Thymus (tissue), 11 donors: ENCODE measurements around the gene P4HA3. TPM values are rescaled to one million over a fixed set of nuclear protein-coding genes. Genes with fewer than 3 reads are reported as not detected.

Source experiments
- DNase-seq, 9 donors: peaks; one replicate each; pipeline ENCODE4 v3.0.0-alpha.2; 2013; ENCODE audit warnings: low spot score in 9 of 9, low read depth in 6 of 9, missing footprints in 1 of 9
- H3K27ac ChIP-seq, 2 donors: one replicate each; pipeline ENCODE4 v1.5.1; 2013; ENCODE audit warnings: control low read depth in 1 of 2, low read depth in 1 of 2, low read length in 1 of 2, mild to moderate bottlenecking in 1 of 2, moderate library complexity in 1 of 2
- H3K27me3 ChIP-seq, 2 donors: one replicate each; pipeline ENCODE4 v1.5.1; 2013; ENCODE audit warnings: low read length in 1 of 2; ENCODE audit not compliant: control insufficient read depth in 2 of 2, insufficient read depth in 1 of 2
- H3K36me3 ChIP-seq, 2 donors: one replicate each; pipeline ENCODE4 v1.5.1; 2013; ENCODE audit warnings: low read length in 1 of 2, mild to moderate bottlenecking in 1 of 2, moderate library complexity in 1 of 2; ENCODE audit not compliant: control insufficient read depth in 2 of 2, insufficient read depth in 2 of 2
- H3K4me1 ChIP-seq, 2 donors: one replicate each; pipeline ENCODE4 v1.5.1; 2013; ENCODE audit warnings: low read length in 2 of 2; ENCODE audit not compliant: control insufficient read depth in 2 of 2, insufficient read depth in 2 of 2
- H3K4me3 ChIP-seq, 2 donors: one replicate each; pipeline ENCODE4 v1.5.1; 2013; ENCODE audit warnings: low read length in 2 of 2, control low read depth in 1 of 2, mild to moderate bottlenecking in 1 of 2
- H3K9me3 ChIP-seq, 2 donors: one replicate each; pipeline ENCODE4 v1.5.1; 2013; ENCODE audit warnings: low read length in 1 of 2, mild to moderate bottlenecking in 1 of 2; ENCODE audit not compliant: control insufficient read depth in 2 of 2, insufficient read depth in 1 of 2
- WGBS: extraction: QIAGEN DNeasy Blood & Tissue Kit; methylation state at CpG from one replicate; pipeline ENCODE4 v1.1.7; 2013; 5-methylcytosine and 5-hydroxymethylcytosine counted together
- polyA plus RNA-seq: library from polyadenylated mRNA; stranded (reverse); fragments of 200-250 nt; gene quantifications from one replicate; pipeline ENCODE4 v1.2.3, GENCODE V29; 2013
- total RNA-seq: library from RNA; stranded (reverse); fragments of 120-200 nt; gene quantifications from one replicate; pipeline ENCODE4 v1.2.4, GENCODE V29; 2013
- donor health status: healthy.

Gene P4HA3
- total and polyA plus RNA-seq, 2 donors, result 0.09 to 0.18 TPM

DNA sequence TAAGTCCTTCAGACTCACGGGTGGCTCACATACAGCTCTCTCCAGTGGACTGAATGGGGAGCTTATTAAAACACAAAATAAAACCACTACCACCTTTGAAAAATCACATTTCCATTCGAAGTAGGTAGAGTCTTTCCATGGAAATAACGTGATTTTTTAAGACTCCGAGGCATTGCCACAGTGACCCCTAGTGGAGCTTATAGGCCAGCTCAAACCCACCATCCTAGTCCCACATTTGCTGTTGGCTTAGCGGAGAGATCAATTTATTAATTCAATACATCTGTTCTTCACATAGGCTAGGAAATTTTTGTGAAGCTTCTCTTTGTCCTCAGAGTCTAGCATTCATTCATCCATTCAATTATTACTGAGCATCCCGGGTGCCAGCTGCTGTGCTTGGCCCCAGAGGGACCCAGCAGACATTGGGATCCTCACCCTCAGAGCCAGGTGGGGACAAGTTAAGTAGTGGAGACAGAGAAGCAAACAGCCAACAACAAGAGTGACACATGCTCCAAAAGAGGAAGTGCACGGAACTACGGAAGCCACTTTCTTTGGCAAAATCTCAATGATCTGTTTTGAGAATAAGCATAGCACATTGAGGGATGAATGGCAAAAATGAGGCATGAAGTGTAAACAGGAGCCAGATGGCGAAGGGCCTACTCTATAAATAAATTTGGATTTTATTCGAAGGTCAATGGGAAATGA is 10.2 kb upstream of the P4HA3 start:
- Histone ChIP-seq H3K4me3 (no peak overlapping the region), H3K4me1 (no peaks in the 10 kb centered on the region), H3K36me3 (no peaks in the 10 kb centered on the region), H3K27me3 (no peaks in the 10 kb centered on the region), H3K9me3 (peaks cover 0 to 5% of the 10 kb centered on the region in 2 donors), H3K27ac (no peak overlapping the region)
- WGBS, result 47% methylated on average over 10 of the region's 10 CpGs
- DNase-seq, result peak in 6 of 9 donors; percentile 8 to 54 (median 34)

DNA sequence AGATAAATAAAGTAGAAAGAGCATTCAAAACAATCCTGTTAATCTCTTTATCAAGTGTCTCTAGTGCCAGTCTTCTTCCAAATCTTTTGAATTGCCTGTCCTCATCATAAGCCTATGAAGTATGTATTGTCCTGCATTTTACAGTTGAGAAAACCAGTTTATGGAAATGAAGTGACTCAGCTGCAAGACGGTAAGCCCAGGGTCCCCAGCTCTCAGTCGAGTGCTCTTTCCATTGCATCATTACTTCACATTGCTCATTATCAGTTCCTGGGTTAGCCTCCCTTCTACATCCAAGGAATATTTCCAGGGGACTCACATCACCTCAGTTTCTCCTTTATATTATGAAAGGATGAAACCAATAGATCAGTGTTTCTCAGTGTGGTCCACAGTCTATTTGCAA is 9.1 kb upstream of the P4HA3 start:
- H3K27me3 ChIP-seq, result no peaks in the 10 kb centered on the region
- H3K9me3 ChIP-seq, result peaks cover 0 to 5% of the 10 kb centered on the region in 2 donors
- H3K4me3 ChIP-seq, result no peak overlapping the region
- H3K36me3 ChIP-seq, result no peaks in the 10 kb centered on the region
- no peak for DNase-seq
- 93% methylated on average over 2 of the region's 2 CpGs for WGBS
- no peak overlapping the region for H3K27ac ChIP-seq
- H3K4me1 ChIP-seq, result no peaks in the 10 kb centered on the region

DNA sequence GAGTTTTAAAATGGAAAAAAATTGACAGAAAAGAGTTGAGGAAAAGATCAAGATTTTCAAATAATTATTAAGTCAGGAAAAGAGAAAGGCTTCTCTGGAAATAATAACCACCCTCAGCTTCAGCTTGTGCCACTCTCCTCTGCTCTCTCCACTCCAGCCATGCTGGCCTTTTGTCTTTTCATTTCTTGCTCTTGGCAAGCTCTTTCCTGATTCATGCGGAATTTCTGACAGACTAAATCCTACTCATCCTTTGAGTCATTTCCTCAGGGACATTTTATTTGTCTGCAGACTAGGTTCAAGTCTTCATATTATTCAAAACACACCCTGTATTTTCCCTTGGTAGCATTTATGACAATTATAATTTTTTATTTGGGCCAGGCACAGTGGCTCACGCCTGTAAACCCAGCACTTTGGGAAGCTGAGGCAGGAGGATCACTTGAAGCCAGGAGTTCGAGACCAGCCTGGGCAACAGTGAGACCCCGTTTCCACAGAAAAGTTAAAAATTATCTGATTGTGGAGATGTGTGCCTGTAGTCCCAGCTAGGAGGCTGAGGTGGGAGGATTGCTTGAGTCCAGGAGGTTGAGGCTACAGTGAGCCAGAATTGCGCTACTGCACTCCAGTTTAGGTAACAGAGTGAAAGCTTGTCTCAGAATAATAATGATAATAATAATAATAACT is 7.8 kb upstream of the P4HA3 start:
- no peak for DNase-seq
- no peak overlapping the region for H3K27ac ChIP-seq
- H3K4me3 ChIP-seq, result no peak overlapping the region
- no peaks in the 10 kb centered on the region for H3K4me1 ChIP-seq
- WGBS, result 96% methylated on average over 5 of the region's 5 CpGs
- H3K9me3 ChIP-seq, result peaks cover 0 to 5% of the 10 kb centered on the region in 2 donors
- H3K36me3 ChIP-seq, result no peaks in the 10 kb centered on the region
- H3K27me3 ChIP-seq, result no peaks in the 10 kb centered on the region

DNA sequence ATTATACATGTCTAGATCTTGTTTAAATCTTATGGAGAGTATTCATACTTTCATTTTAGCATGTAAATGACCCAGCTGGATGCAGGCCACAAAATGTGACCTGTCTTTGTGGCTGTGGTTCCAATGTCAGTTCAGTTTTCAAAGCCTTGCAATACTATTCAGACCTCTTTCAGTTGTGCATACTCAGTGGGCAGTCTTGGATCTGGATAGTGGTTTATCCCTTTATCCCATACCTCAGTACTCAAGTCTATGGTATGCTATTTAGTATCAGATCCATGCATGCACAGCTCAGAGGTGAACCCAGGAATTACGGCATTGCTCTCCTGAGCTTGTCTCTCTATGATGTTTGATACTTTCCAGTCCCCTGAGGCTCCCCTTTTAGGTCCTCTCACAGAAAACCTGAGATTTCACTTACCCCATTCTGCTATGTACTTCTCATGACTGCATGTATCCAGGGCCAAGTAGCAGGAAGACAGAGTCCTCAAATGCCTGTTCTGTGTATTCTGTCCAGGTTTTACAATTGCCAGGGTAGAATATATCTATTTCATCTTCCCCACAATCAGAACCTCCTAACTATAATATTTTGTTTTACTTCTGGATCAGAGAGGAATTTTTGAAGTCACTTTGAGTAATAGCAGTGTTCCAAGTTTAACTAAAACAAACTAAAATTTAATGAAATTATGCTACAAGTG is 6.9 kb upstream of the P4HA3 start:
- H3K27ac ChIP-seq, result no peak overlapping the region
- H3K36me3 ChIP-seq, result no peaks in the 10 kb centered on the region
- WGBS, result 100% methylated on average over 1 of the region's 1 CpG
- no peak overlapping the region for H3K4me3 ChIP-seq
- H3K27me3 ChIP-seq, result no peaks in the 10 kb centered on the region
- peaks cover 0 to 5% of the 10 kb centered on the region in 2 donors for H3K9me3 ChIP-seq
- H3K4me1 ChIP-seq, result no peaks in the 10 kb centered on the region
- DNase-seq, result no peak

DNA sequence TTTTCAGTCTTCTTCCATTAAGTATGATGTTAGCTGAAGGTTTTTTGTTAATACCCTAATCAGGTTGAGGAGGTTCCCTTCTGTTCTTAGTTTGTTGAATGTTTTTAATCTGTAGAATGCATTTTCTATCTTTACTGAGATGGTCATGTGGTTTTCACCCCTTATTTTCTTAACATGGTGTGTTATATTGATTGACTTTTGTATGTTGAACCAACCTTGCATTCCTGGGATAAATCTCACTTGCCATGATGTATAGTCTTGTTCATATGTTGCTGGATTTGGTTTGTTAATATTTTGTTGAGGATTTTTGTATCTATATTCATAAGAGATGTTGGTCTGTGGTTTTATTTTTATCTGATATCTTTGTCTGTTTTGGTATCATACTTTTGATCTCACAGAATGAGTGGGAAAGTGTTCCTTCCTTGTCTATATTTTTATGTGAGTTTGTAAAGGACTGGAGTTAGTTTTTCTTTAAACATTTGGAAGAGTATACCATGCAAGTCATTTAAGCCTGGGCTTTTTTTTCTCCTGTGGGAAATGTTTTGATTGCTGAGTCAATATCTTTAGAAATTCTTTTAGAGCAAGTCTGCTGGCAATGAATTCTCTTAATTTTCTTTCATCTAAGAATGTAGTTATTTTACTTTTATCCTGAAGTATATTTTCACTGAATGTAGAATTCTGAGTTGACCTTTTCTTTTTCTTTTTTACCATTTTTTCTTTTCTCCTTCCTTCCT is 5.5 kb upstream of the P4HA3 start:
- H3K27ac ChIP-seq, result no peak overlapping the region
- peaks cover 0 to 5% of the 10 kb centered on the region in 2 donors for H3K9me3 ChIP-seq
- H3K36me3 ChIP-seq, result no peaks in the 10 kb centered on the region
- no peak for DNase-seq
- H3K4me1 ChIP-seq, result no peaks in the 10 kb centered on the region
- H3K27me3 ChIP-seq, result peaks cover under 1 to 4% of the 10 kb centered on the region in 2 donors
- no peak overlapping the region for H3K4me3 ChIP-seq

DNA sequence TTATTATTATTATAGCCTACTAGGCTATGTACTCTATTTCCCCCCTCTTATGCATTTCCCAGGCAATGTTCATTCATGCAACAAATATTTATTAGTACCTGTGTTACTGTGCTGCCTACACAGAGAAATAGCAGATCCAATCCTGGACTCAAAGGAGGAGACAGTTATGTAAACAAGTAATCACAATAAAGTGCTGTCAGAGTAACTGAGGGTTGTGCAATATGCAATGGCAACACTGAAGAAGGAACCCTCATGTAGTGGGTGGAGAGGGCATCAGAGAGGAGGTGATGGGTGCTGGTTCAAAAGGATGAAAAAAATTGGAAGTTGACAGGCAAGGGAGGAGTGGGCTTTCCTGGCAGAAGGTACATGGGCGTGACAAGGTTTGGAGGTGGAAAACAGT is 886 bp upstream of the P4HA3 start:
- H3K27ac ChIP-seq, result no peak overlapping the region
- 96% methylated on average over 1 of the region's 1 CpG for WGBS
- H3K4me1 ChIP-seq, result peaks cover 3 to 9% of the 10 kb centered on the region in 2 donors
- peaks cover 0 to 5% of the 10 kb centered on the region in 2 donors for H3K9me3 ChIP-seq
- no peak overlapping the region for H3K4me3 ChIP-seq
- no peaks in the 10 kb centered on the region for H3K36me3 ChIP-seq
- H3K27me3 ChIP-seq, result peaks cover 4 to 22% of the 10 kb centered on the region in 2 donors
- DNase-seq, result no peak

DNA sequence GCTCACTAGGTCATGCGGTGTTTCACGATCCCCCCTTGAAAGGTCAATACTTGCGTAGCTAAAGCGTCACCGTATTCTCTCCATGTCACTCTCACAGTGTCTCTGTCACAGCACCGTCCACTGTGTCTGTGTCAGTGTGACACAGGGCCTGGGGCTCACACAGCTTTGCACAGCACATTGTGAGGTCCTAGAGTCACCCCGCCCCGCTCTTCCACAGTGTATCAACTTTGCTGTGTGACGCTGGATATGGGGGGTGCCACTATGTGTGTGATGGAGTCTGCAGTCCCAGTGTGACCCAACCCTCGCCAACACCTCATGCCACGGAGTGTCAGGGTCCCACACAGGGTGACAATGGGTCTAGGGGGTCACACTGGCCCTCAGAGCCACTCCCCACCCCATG is 583 bp downstream of the P4HA3 start:
- Histone ChIP-seq H3K4me1 (peaks cover 3 to 14% of the 10 kb centered on the region in 2 donors), H3K9me3 (peaks cover 0 to 4% of the 10 kb centered on the region in 2 donors), H3K27me3 (peaks cover 4 to 22% of the 10 kb centered on the region in 2 donors), H3K36me3 (no peaks in the 10 kb centered on the region), H3K4me3 (peak overlapping the region in 1 of 2 donors; percentile 16), H3K27ac (no peak overlapping the region)
- WGBS, result 81% methylated on average over 11 of the region's 11 CpGs
- no peak for DNase-seq

DNA sequence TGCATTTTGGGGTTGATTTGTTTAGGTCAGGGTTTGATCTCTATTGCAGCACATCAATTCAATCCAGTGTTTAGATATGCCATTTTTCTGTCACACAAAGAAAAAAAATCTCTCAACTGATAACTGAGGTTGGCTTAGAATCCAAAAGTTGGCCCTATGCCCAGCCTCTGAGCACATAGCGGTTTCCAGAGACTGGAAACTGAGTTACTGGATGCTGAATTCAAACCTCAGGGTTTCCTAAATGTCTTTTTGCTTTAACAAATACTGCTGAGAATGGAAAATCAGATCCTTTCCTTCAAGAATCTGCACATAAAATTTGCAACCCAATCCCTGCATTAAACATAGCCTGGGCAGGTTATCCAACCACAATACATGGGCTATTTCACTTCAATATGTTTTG is 4.0 kb downstream of the P4HA3 start:
- H3K36me3 ChIP-seq, result no peaks in the 10 kb centered on the region
- H3K4me1 ChIP-seq, result peaks cover 3 to 14% of the 10 kb centered on the region in 2 donors
- no peak overlapping the region for H3K4me3 ChIP-seq
- no peak overlapping the region for H3K27ac ChIP-seq
- peaks cover 0 to 4% of the 10 kb centered on the region in 2 donors for H3K9me3 ChIP-seq
- no peak for DNase-seq
- 64% methylated on average over 1 of the region's 1 CpG for WGBS
- peaks cover 4 to 22% of the 10 kb centered on the region in 2 donors for H3K27me3 ChIP-seq
